ENCODE results near the gene BRINP1. TPM values are rescaled to one million over a fixed set of nuclear protein-coding genes. Genes with fewer than 3 reads are reported as not detected.

Gene BRINP1
- total RNA-seq = 1 to 10 TPM in 2 of 4 donors, under 1 TPM in 2; 0.11 to 4.3 (median 0.78) TPM

GRCh38 chr9:119368681-119369581 is at the start of gene BRINP1:
BRINP1 (minus strand) TSS chr9:119369435; CDS start chr9:119313355, 56,080 bp downstream.
- WGBS, 2 donors = 3 to 36% methylated on average over 5 to 15 of the region's 91 CpGs
- H3K9me3 ChIP-seq = no peaks in the 10 kb centered on the region
- intact Hi-C loops (cut with DNase I) = no loop called here
- H3K27me3 ChIP-seq = peaks cover 0 to 67% (median 10%) of the 10 kb centered on the region in 4 donors
- DNase-seq = no peak
- peaks cover 0 to 20% (median 10%) of the 10 kb centered on the region in 3 donors for H3K4me1 ChIP-seq
- peak within 1 kb of the TSS; percentile 18 to 64 (median 34) for H3K4me3 ChIP-seq
- TF ChIP-seq CTCF (IDR thresholded peaks at IDR 0.05) (no peak), POLR2A (IDR thresholded peaks at IDR 0.05) (peak in 1 of 4 donors; percentile 14)
- no peaks in the 10 kb centered on the region for H3K36me3 ChIP-seq
- H3K27ac ChIP-seq = no peak within 1 kb of the TSS

GRCh38 chr9:119418721-119419120 is 49.5 kb upstream of the BRINP1 start:
- Histone ChIP-seq H3K27ac (no peak overlapping the region), H3K36me3 (no peaks in the 10 kb centered on the region), H3K27me3 (no peaks in the 10 kb centered on the region), H3K4me1 (no peaks in the 10 kb centered on the region), H3K9me3 (no peaks in the 10 kb centered on the region), H3K4me3 (no peak overlapping the region)
- 36 to 50% methylated on average over 1 of the region's 1 CpG for WGBS, 2 donors
- no peak for TF ChIP-seq CTCF (IDR thresholded peaks at IDR 0.05)
- DNase-seq = no peak
- intact Hi-C loops (cut with DNase I) = no loop called here

GRCh38 chr9:119416793-119417192 is 47.6 kb upstream of the BRINP1 start:
- Histone ChIP-seq H3K36me3 (no peaks in the 10 kb centered on the region), H3K4me3 (no peak overlapping the region), H3K27ac (no peak overlapping the region), H3K9me3 (no peaks in the 10 kb centered on the region), H3K27me3 (no peaks in the 10 kb centered on the region), H3K4me1 (no peaks in the 10 kb centered on the region)
- TF ChIP-seq POLR2A (IDR thresholded peaks at IDR 0.05) = no peak
- TF ChIP-seq CTCF (IDR thresholded peaks at IDR 0.05) = no peak
- no peak for DNase-seq
- intact Hi-C loops (cut with DNase I) = no loop called here

GRCh38 chr9:119412399-119412798 is 43.2 kb upstream of the BRINP1 start:
- H3K27me3 ChIP-seq = no peaks in the 10 kb centered on the region
- H3K4me1 ChIP-seq = no peaks in the 10 kb centered on the region
- H3K27ac ChIP-seq = no peak overlapping the region
- no peak for DNase-seq
- TF ChIP-seq POLR2A (IDR thresholded peaks at IDR 0.05) = no peak
- no peak for TF ChIP-seq CTCF (IDR thresholded peaks at IDR 0.05)
- H3K36me3 ChIP-seq = no peaks in the 10 kb centered on the region
- H3K9me3 ChIP-seq = no peaks in the 10 kb centered on the region
- 50 to 61% methylated on average over 2 to 3 of the region's 4 CpGs for WGBS, 2 donors
- intact Hi-C loops (cut with DNase I) = no loop called here
- H3K4me3 ChIP-seq = no peak overlapping the region

GRCh38 chr9:119409552-119409951 is 40.3 kb upstream of the BRINP1 start:
- no peaks in the 10 kb centered on the region for H3K9me3 ChIP-seq
- no peaks in the 10 kb centered on the region for H3K4me1 ChIP-seq
- H3K27me3 ChIP-seq = no peaks in the 10 kb centered on the region
- H3K27ac ChIP-seq = no peak overlapping the region
- no peak for DNase-seq
- H3K4me3 ChIP-seq = no peak overlapping the region
- 81 to 84% methylated on average over 3 of the region's 3 CpGs for WGBS, 2 donors
- intact Hi-C loops (cut with DNase I) = no loop called here
- TF ChIP-seq POLR2A (IDR thresholded peaks at IDR 0.05) (no peak), CTCF (IDR thresholded peaks at IDR 0.05) (no peak)
- H3K36me3 ChIP-seq = no peaks in the 10 kb centered on the region
